GM10847 (cell line): ENCODE results near the gene FAT2.

Experiments used
- POLR2A ChIP-seq: IDR thresholded peaks from 2 replicates; pipeline ENCODE4 v1.6.1; 2011; ENCODE audit not compliant: insufficient read length; ENCODE audit errors: extremely low read depth

FAT2 gene

GRCh38 chr5:151591144-151591819 is at the start of gene FAT2:
Gene FAT2 (minus strand): TSS chr5:151591331. CDS start chr5:151568931, 22,400 bp downstream.
- TF ChIP-seq POLR2A = no peak

- no peak for TF ChIP-seq POLR2A
These were observed 47.5 kb upstream of the FAT2 start for GRCh38 chr5:151638619-151639018.

DNA sequence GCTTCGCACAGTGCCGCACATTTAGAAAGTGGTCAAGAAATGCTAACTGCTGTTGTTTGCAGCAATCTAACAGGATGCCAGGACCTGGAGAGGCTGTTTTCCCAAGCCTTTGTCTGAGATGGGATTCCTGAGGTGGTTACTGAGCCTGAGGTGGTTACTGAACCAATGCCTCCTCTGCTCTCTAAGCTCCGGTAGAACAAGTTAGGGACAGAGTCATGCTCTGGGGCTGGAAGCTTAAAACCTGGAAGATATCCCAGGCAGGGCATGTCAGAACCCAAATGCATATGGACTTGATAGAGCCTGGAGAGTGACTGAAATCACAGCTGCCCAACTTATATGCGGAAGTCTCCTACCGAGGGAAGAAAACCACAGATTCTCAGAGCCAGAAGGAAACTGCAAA is 46.5 kb upstream of the FAT2 start:
- no peak for TF ChIP-seq POLR2A

GRCh38 chr5:151633892-151634291 is 42.8 kb upstream of the FAT2 start:
- TF ChIP-seq POLR2A = no peak

DNA sequence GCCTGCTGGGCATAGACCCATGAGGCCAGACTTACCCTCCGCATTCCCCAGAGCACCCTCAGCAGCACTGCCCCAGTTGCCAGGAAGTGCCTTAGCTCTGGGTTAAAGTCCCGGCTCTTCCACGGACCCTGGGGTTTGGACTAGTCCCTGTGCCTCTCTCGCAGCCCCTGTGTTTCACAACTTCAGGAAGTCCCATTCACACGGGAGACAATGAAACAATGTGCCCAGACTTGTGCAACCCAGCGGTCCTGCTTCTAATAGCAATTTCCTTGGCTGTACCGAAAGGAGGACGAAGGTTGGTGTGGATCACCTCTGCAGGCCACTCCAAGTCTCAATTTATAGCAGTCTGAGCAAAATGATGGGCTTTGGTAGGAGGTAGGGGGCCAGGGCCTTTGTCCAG is 41.8 kb upstream of the FAT2 start:
- no peak for TF ChIP-seq POLR2A

DNA sequence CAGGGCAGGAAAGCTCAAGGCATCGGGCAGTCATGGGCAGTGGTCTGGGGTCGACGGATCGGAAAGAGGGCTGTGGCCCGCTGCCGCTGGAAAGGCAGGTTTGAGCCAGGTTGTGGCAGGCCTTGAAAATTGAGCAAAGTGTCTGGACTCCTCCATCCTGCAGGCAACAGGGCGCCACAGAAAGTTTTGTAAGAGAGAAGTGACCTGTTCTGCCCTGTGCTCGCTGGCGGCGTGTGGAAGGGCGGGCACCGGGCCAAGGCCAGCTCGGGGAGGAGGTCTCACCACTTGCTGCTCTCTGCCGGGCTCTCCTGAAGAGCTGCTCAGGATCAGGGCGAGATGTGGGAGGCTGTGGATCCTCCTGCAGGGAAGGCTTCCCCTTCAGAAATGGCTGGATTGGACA is 41.4 kb upstream of the FAT2 start:
- no peak for TF ChIP-seq POLR2A

GRCh38 chr5:151631941-151632340 is 40.8 kb upstream of the FAT2 start:
- no peak for TF ChIP-seq POLR2A

DNA sequence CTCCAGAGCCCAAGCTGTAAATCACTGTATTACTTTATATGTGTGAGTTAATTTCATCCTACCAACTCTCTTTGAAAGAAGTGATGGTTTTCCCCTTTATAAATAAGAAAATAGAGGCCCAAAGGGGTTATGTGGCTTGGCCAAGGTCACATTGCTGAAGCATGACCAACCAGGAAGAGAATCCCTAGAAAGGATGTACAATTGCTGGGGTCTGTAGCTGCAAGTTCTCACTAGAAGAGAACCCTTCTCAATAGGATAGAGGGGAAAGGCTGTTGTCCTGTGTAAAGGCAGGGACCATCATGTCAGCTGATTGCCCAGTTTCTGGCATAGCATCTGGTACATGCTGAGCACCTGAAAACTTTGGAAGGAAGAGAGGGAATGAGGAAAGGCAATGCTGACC is 39.0 kb upstream of the FAT2 start:
- TF ChIP-seq POLR2A = no peak

GRCh38 chr5:151628112-151628823 is 37.1 kb upstream of the FAT2 start:
- TF ChIP-seq POLR2A = no peak

GRCh38 chr5:151627650-151628049 is 36.5 kb upstream of the FAT2 start:
- no peak for TF ChIP-seq POLR2A

DNA sequence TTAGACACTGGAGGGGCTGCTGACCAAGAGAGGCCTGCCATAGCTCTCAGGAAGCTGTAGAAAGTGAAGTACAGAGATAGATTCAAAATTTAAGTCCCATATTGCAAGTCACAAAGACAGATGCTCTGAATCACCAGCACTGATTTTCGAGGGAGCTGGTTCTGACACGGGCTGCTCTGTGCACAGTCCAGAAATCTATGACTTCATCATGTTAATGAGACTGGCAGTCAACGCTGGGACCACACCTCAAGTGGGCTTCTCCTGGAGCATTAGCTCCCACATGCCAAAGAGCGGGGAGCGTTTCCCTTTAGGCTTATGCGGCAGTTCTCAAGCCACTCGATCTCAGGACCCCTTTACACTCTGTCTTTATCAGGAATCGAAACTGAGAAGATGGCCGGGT is 34.2 kb upstream of the FAT2 start:
- no peak for TF ChIP-seq POLR2A

DNA sequence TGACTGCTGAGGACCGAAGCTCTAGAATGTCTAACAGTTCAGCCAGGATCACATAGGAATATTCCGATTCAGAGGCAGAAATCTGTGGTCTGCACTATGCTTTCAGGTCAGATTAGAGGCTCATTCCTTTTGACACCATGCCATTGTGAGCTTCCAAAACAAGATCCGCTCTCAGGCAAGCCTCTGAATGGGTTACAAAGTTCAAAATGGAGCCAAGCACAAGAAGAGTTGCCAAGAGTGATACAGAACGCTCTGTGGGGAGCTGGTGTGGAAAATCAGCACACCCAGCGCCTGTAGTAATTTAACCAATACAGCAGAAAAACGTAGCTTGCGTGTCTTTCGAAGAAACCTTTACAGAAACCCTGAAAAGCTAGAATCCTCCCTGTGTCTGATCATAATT is 33.3 kb upstream of the FAT2 start:
- no peak for TF ChIP-seq POLR2A

GRCh38 chr5:151622367-151623088 is 31.4 kb upstream of the FAT2 start:
- TF ChIP-seq POLR2A = no peak

DNA sequence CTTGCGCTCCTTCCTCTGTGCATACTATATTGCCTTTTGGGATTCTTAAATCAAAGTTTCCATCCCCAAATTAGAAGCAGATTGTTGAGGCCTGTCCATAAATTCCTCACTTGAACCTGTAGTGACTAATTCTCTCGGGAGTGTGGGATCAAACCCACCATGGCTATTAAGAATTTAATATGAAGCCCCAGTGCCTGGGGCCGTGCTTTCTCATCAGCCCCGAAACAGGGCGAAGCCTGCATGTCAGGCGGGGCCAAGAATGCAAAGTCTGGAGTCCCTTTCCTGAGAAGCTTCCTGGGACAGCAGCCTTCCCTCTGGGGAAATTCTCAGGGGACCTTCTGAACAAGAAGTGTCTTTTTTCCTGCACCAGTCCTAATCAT is 29.3 kb upstream of the FAT2 start:
- no peak for TF ChIP-seq POLR2A

GRCh38 chr5:151619812-151620460 is 28.8 kb upstream of the FAT2 start:
- TF ChIP-seq POLR2A = no peak

DNA sequence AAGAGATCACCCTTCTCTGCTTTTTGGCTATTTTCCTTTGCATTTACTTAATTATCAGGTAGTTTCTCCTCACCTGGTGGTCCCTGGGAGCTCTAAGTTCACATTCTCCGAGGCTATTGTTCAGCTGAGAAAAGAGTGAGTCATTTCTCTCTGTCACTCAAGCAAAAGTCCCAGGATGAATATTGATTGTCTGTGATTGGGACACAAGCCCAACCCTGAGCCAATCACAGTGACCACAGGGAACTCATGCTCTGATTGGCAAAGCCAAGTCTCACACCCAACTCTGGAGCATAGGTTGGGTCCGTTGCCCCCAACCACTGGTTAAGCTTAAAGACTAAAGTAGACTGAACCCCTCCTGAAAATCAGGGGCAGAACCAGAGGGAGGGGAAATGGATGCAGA is 27.8 kb upstream of the FAT2 start:
- no peak for TF ChIP-seq POLR2A
